H9 (cell line): ENCODE measurements around the gene FLG. TPM values are rescaled to one million over a fixed set of nuclear protein-coding genes. Genes with fewer than 3 reads are reported as not detected.

Source experiments
- total RNA-seq: library from RNA; stranded (reverse); gene quantifications from 2 replicates; pipeline ENCODE4 v1.2.1, GENCODE V29; 2021

The FLG gene
- total RNA-seq, 1 experiment from 2014 or later = not detected

Other genes with a start within 250 kb of the FLG start
- gene TCHHL1, start 236.2 kb downstream of the FLG start, total RNA-seq = not detected in 2 replicates
- not detected in 2 replicates for gene TCHH, start 209.8 kb downstream of the FLG start, total RNA-seq
- gene RPTN, start 166.0 kb downstream of the FLG start, total RNA-seq = not detected in 2 replicates
- gene HRNR, start 101.0 kb downstream of the FLG start, total RNA-seq = not detected in 2 replicates
- not detected in 2 replicates for gene FLG2, start 34.8 kb upstream of the FLG start, total RNA-seq
- not detected in 2 replicates for gene CRNN, start 89.0 kb upstream of the FLG start, total RNA-seq
- not detected in 2 replicates for gene LCE5A, start 185.6 kb upstream of the FLG start, total RNA-seq
- gene CRCT1, start 189.2 kb upstream of the FLG start, total RNA-seq = not detected in 2 replicates
- not detected in 2 replicates for gene LCE3E, start 241.5 kb upstream of the FLG start, total RNA-seq